OCI-LY7 (cell line): ENCODE results near the gene CERK.

Experiments used
- CTCF ChIP-seq: fragments of 200-600 bp; sonication (generic); conservative IDR thresholded peaks from 2 replicates; pipeline ENCODE4 v1.5.1; 2014; ENCODE audit warnings: mild to moderate bottlenecking, antibody characterized with exemption, low read length, moderate library complexity, mixed read lengths
- EZH2phosphoT487 ChIP-seq: fragments of 200-600 bp; sonication (generic); IDR thresholded peaks from 2 replicates; pipeline ENCODE4 v1.6.1; 2018; ENCODE audit warnings: low read depth, borderline replicate concordance, mild to moderate bottlenecking, mixed run types, antibody characterized with exemption, low read length, moderate library complexity, mixed read lengths

DNA sequence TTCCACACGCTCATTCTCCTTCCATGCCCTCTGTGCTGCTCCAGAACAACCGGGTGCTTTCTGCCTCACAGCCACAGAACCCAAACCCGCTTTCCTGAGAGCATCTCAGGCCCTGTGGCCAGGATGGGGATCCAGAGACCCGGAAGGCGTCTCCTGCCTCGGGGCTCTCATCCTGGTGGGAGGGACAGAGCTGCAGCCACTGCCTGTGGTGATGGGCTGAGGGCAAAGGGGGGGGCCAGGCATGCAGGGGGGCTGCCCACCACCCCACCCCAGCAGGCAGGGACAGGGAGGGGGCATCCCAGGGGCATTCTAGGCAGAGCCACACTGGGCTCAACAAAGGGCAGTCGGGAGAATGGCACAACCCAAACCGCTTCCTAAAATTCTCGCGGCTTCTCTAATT is 41.4 kb downstream of the CERK start:
- TF ChIP-seq CTCF, result no peak
- TF ChIP-seq EZH2phosphoT487, result no peak
